GM23338 (cell line): ENCODE results near the gene MRTFA.

ENCODE experiments used
- CREB1 ChIP-seq: fragments of 250-450 bp; sonication (Bioruptor Pico); IDR thresholded peaks from 2 replicates; pipeline ENCODE4 v1.5.0; 2020; ENCODE audit warnings: low read depth, mild to moderate bottlenecking, moderate library complexity
- EZH2 ChIP-seq: fragments of 200-600 bp; sonication (generic); IDR thresholded peaks from one replicate; pipeline ENCODE4 v1.8.0; 2017; ENCODE audit warnings: antibody characterized with exemption, mild to moderate bottlenecking, low read depth; ENCODE audit not compliant: unreplicated experiment
- EZH2phosphoT487 ChIP-seq: fragments of 200-600 bp; sonication (generic); IDR thresholded peaks from one replicate; pipeline ENCODE4 v1.8.1; 2018; ENCODE audit warnings: antibody characterized with exemption; ENCODE audit not compliant: unreplicated experiment
- NANOG ChIP-seq: IDR thresholded peaks from 2 replicates; pipeline ENCODE4 v1.6.1; 2016; ENCODE audit warnings: antibody characterized with exemption, borderline replicate concordance
- POLR2AphosphoS5 ChIP-seq: IDR thresholded peaks from 2 replicates; pipeline ENCODE4 v1.6.1; 2016; ENCODE audit warnings: antibody characterized with exemption, low read depth
- ZNF114 ChIP-seq: fragments of 250-450 bp; sonication (Bioruptor Pico); IDR thresholded peaks from 2 replicates; pipeline ENCODE4 v1.5.0; 2020; ENCODE audit warnings: mild to moderate bottlenecking, moderate library complexity
- ZNF331 ChIP-seq: fragments of 250-450 bp; sonication (Bioruptor Pico); IDR thresholded peaks from 2 replicates; pipeline ENCODE4 v1.5.0; 2020; ENCODE audit warnings: low read depth, mild to moderate bottlenecking, moderate library complexity
- TF ChIP-seq, protein P1 (sequence below), 2 experiments: fragments of 200-600 bp in 1 of 2; sonication (generic) in 1 of 2; conservative IDR thresholded peaks; 2 replicates each; pipeline versions ENCODE4 v1.5.1 to v1.6.1; 2016 to 2017; ENCODE audit warnings: antibody characterized with exemption in 2 of 2, low read depth in 2 of 2, mild to moderate bottlenecking in 2 of 2, moderate library complexity in 1 of 2
- TF ChIP-seq, protein P2 (sequence below): IDR thresholded peaks from one replicate; pipeline ENCODE4 v1.6.1; 2018; ENCODE audit warnings: antibody characterized with exemption; ENCODE audit not compliant: unreplicated experiment

- TF ChIP-seq, protein P1, sequence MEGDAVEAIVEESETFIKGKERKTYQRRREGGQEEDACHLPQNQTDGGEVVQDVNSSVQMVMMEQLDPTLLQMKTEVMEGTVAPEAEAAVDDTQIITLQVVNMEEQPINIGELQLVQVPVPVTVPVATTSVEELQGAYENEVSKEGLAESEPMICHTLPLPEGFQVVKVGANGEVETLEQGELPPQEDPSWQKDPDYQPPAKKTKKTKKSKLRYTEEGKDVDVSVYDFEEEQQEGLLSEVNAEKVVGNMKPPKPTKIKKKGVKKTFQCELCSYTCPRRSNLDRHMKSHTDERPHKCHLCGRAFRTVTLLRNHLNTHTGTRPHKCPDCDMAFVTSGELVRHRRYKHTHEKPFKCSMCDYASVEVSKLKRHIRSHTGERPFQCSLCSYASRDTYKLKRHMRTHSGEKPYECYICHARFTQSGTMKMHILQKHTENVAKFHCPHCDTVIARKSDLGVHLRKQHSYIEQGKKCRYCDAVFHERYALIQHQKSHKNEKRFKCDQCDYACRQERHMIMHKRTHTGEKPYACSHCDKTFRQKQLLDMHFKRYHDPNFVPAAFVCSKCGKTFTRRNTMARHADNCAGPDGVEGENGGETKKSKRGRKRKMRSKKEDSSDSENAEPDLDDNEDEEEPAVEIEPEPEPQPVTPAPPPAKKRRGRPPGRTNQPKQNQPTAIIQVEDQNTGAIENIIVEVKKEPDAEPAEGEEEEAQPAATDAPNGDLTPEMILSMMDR (conservative IDR thresholded peaks at IDR 0.05; ENCODE audit: low read depth in 2 of 2): no peak
- TF ChIP-seq EZH2phosphoT487 (no peak), ZNF331 (no peak), POLR2AphosphoS5 (no peak), EZH2 (no peak), CREB1 (no peak), ZNF114 (no peak), NANOG (no peak)
- TF ChIP-seq, protein P2, sequence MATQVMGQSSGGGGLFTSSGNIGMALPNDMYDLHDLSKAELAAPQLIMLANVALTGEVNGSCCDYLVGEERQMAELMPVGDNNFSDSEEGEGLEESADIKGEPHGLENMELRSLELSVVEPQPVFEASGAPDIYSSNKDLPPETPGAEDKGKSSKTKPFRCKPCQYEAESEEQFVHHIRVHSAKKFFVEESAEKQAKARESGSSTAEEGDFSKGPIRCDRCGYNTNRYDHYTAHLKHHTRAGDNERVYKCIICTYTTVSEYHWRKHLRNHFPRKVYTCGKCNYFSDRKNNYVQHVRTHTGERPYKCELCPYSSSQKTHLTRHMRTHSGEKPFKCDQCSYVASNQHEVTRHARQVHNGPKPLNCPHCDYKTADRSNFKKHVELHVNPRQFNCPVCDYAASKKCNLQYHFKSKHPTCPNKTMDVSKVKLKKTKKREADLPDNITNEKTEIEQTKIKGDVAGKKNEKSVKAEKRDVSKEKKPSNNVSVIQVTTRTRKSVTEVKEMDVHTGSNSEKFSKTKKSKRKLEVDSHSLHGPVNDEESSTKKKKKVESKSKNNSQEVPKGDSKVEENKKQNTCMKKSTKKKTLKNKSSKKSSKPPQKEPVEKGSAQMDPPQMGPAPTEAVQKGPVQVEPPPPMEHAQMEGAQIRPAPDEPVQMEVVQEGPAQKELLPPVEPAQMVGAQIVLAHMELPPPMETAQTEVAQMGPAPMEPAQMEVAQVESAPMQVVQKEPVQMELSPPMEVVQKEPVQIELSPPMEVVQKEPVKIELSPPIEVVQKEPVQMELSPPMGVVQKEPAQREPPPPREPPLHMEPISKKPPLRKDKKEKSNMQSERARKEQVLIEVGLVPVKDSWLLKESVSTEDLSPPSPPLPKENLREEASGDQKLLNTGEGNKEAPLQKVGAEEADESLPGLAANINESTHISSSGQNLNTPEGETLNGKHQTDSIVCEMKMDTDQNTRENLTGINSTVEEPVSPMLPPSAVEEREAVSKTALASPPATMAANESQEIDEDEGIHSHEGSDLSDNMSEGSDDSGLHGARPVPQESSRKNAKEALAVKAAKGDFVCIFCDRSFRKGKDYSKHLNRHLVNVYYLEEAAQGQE: no peak
These were observed 124.9 kb downstream of the MRTFA start for GRCh38 chr22:40511604-40512003.
